HCT116 (cell line): Measurements from ENCODE around the gene PCDHA2.
A peak's percentile ranks its signal among the peaks of the same experiment; 100 is the strongest.

Source experiments
- ATF3 ChIP-seq: IDR thresholded peaks from 2 replicates; pipeline ENCODE4 v1.6.1; 2012
- EGR1 ChIP-seq: IDR thresholded peaks from 2 replicates; pipeline ENCODE4 v1.6.1; 2012; ENCODE audit warnings: low read depth
- EZH2 ChIP-seq: fragments of 200-600 bp; sonication (generic); IDR thresholded peaks from 2 replicates; pipeline ENCODE4 v1.6.1; 2017; ENCODE audit warnings: antibody characterized with exemption, mixed run types
- EZH2phosphoT487 ChIP-seq: fragments of 200-600 bp; IDR thresholded peaks from 2 replicates; pipeline ENCODE4 v1.6.1; 2018; ENCODE audit warnings: antibody characterized with exemption, borderline replicate concordance
- POLR2A ChIP-seq: IDR thresholded peaks from 2 replicates; pipeline ENCODE4 v1.7.0; 2011; ENCODE audit warnings: borderline replicate concordance; ENCODE audit not compliant: insufficient read depth, insufficient read length; ENCODE audit errors: extremely low read depth
- POLR2AphosphoS5 ChIP-seq: IDR thresholded peaks from 2 replicates; pipeline ENCODE4 v1.6.1; 2011; ENCODE audit warnings: mild to moderate bottlenecking, low read depth, low read length, moderate library complexity
- SIN3A ChIP-seq: IDR thresholded peaks from 2 replicates; pipeline ENCODE4 v1.6.1; 2012; ENCODE audit warnings: low read depth
- SP1 ChIP-seq: IDR thresholded peaks from 2 replicates; pipeline ENCODE4 v1.6.1; 2012; ENCODE audit warnings: low read depth
- ZFX ChIP-seq: fragments of 450-650 bp; IDR thresholded peaks from 2 replicates; pipeline ENCODE4 v1.6.1; 2017
- ZNF274 ChIP-seq: fragments of 200-500 bp; sonication (Bioruptor generic); IDR thresholded peaks from 2 replicates; pipeline ENCODE4 v1.6.1; 2014; ENCODE audit warnings: mild to moderate bottlenecking, low read depth, low read length, inconsistent platforms
- TF ChIP-seq, protein P1 (sequence below): IDR thresholded peaks from 2 replicates; pipeline ENCODE4 v1.6.1; 2011; ENCODE audit warnings: mild to moderate bottlenecking, low read length, moderate library complexity; ENCODE audit not compliant: insufficient replicate concordance; ENCODE audit errors: extremely low read depth
- TF ChIP-seq, protein P2 (sequence below), 3 experiments: fragments of 200-600 bp in 1 of 3; sonication (generic) in 1 of 3; IDR thresholded peaks in 2 of 3; conservative IDR thresholded peaks in 1 of 3; 2 replicates each; pipeline ENCODE4 v1.5.1; 2012 to 2017; ENCODE audit warnings: low read depth in 2 of 3, low read length in 2 of 3, antibody characterized with exemption in 1 of 3, borderline replicate concordance in 1 of 3, control low read depth in 1 of 3, mild to moderate bottlenecking in 1 of 3, mixed read lengths in 1 of 3, mixed run types in 1 of 3, moderate library complexity in 1 of 3; ENCODE audit not compliant: insufficient read depth in 1 of 3
- TF ChIP-seq, protein P3 (sequence below): IDR thresholded peaks from 2 replicates; pipeline ENCODE4 v1.6.1; 2012

DNA sequence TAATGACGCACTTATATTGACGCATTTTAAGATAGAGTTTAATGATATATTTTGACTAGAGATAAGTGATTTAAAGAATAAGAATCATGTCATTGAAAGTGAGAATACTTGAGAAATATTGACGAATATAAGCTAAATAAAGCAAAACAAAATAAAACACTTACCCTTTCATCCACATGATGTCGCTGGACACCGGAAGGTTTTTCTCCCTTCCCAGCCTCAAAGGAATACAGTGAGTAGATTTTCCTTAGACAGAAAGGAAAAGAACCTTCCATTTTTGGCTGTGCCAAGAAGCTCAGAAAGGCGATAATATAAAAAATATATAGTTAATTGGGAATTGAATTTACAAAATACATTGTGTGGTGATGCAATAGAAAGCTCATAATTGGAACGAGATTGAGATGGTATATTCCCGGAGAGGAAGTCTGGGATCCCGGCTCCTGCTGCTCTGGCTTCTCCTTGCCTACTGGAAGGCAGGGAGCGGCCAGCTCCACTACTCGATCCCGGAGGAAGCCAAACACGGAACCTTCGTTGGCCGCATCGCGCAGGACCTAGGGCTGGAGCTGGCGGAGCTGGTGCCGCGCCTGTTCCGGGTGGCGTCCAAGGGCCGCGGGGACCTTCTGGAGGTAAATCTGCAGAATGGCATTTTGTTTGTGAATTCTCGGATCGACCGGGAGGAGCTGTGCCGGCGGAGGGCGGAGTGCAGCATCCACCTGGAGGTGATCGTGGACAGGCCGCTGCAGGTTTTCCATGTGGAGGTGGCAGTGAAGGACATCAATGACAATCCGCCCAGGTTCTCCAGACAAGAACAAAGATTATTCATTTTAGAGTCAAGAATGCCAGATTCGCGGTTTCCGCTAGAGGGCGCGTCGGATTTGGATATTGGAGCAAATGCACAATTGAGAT is 27.0 kb downstream of the PCDHA2 start, which contains the start of gene PCDHA5:
- TF ChIP-seq ATF3 (no peak), ZNF274 (no peak), EZH2phosphoT487 (no peak), EZH2 (no peak), POLR2AphosphoS5 (no peak), POLR2A (no peak), SP1 (no peak), SIN3A (no peak), EGR1 (no peak), ZFX (no peak)
- TF ChIP-seq, protein P1, sequence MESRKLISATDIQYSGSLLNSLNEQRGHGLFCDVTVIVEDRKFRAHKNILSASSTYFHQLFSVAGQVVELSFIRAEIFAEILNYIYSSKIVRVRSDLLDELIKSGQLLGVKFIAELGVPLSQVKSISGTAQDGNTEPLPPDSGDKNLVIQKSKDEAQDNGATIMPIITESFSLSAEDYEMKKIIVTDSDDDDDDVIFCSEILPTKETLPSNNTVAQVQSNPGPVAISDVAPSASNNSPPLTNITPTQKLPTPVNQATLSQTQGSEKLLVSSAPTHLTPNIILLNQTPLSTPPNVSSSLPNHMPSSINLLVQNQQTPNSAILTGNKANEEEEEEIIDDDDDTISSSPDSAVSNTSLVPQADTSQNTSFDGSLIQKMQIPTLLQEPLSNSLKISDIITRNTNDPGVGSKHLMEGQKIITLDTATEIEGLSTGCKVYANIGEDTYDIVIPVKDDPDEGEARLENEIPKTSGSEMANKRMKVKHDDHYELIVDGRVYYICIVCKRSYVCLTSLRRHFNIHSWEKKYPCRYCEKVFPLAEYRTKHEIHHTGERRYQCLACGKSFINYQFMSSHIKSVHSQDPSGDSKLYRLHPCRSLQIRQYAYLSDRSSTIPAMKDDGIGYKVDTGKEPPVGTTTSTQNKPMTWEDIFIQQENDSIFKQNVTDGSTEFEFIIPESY, result no peak
- TF ChIP-seq, protein P2, sequence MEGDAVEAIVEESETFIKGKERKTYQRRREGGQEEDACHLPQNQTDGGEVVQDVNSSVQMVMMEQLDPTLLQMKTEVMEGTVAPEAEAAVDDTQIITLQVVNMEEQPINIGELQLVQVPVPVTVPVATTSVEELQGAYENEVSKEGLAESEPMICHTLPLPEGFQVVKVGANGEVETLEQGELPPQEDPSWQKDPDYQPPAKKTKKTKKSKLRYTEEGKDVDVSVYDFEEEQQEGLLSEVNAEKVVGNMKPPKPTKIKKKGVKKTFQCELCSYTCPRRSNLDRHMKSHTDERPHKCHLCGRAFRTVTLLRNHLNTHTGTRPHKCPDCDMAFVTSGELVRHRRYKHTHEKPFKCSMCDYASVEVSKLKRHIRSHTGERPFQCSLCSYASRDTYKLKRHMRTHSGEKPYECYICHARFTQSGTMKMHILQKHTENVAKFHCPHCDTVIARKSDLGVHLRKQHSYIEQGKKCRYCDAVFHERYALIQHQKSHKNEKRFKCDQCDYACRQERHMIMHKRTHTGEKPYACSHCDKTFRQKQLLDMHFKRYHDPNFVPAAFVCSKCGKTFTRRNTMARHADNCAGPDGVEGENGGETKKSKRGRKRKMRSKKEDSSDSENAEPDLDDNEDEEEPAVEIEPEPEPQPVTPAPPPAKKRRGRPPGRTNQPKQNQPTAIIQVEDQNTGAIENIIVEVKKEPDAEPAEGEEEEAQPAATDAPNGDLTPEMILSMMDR (IDR thresholded peaks at IDR 0.05 in 2 of 3, conservative IDR thresholded peaks at IDR 0.05 in 1 of 3; ENCODE audit: borderline replicate concordance in 1 of 3, insufficient read depth in 1 of 3, low read depth in 2 of 3, low read length in 2 of 3), result peak in 2 of 3 experiments; percentile 37 to 55; a peak in 3 of 6 replicates
- TF ChIP-seq, protein P3, sequence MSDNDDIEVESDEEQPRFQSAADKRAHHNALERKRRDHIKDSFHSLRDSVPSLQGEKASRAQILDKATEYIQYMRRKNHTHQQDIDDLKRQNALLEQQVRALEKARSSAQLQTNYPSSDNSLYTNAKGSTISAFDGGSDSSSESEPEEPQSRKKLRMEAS, result no peak
